H1 (cell line): Measurements from ENCODE around the gene ST6GALNAC3. TPM values are rescaled to one million over a fixed set of nuclear protein-coding genes. Genes with fewer than 3 reads are reported as not detected.

Experiments
- CTCF ChIA-PET: fragments of 300-600 bp; sonication (Branson Sonifier 250); formaldehyde crosslinking; loops from one replicate; lab custom pipeline; 2021; ENCODE audit not compliant: partially characterized antibody; lab: Charles Lee
- POLR2A ChIA-PET: fragments of 300-600 bp; sonication (Branson Sonifier 250); formaldehyde crosslinking; loops from one replicate; lab custom pipeline; 2021; ENCODE audit warnings: inconsistent platforms; ENCODE audit not compliant: partially characterized antibody; lab: Charles Lee
- DNase-seq, 2 experiments: peaks; one replicate each; pipeline versions ENCODE4 v3.0.0 to v3.0.0-alpha.2; 2010 to 2022; ENCODE audit warnings: low spot score in 2 of 2, low read depth in 1 of 2, mixed read lengths in 1 of 2
- FAIRE-seq: peaks from 2 replicates; lab custom pipeline; 2011; peaks lifted over from hg19 to GRCh38; lab: Jason Lieb, UNC
- H2AFZ ChIP-seq: 2 replicates; pipeline ENCODE4 v1.8.1; 2012; ENCODE audit warnings: low read length, inconsistent platforms
- H2AK5ac ChIP-seq: 2 replicates; pipeline ENCODE4 v1.6.1; 2013; ENCODE audit warnings: low read depth, low read length
- H2BK120ac ChIP-seq: replicated peaks from 2 replicates; pipeline ENCODE3; 2013; ENCODE audit warnings: low read depth, low read length, inconsistent platforms
- H2BK12ac ChIP-seq: 2 replicates; pipeline ENCODE4 v1.6.1; 2013; ENCODE audit warnings: low read depth, low read length
- H2BK15ac ChIP-seq: 2 replicates; pipeline ENCODE4 v1.6.1; 2013; ENCODE audit warnings: low read length
- H2BK20ac ChIP-seq: 2 replicates; pipeline ENCODE4 v1.6.1; 2013; ENCODE audit warnings: low read length
- H2BK5ac ChIP-seq: 2 replicates; pipeline ENCODE4 v1.6.1; 2013; ENCODE audit warnings: low read depth, low read length
- H3K14ac ChIP-seq: 2 replicates; pipeline ENCODE4 v1.6.1; 2013; ENCODE audit warnings: inconsistent platforms; ENCODE audit not compliant: insufficient read length
- H3K18ac ChIP-seq: 2 replicates; pipeline ENCODE4 v1.6.1; 2013; ENCODE audit warnings: low read length; ENCODE audit errors: extremely low read depth
- H3K23ac ChIP-seq: 2 replicates; pipeline ENCODE4 v1.6.1; 2013; ENCODE audit warnings: inconsistent platforms; ENCODE audit not compliant: insufficient read length
- H3K23me2 ChIP-seq: 2 replicates; pipeline ENCODE4 v1.6.1; 2013; ENCODE audit warnings: low read depth, low read length
- H3K27ac ChIP-seq: 2 replicates; pipeline ENCODE4 v1.6.1; 2011; ENCODE audit warnings: low read depth, low read length, inconsistent platforms
- H3K27me3 ChIP-seq, 4 experiments: replicated peaks in 1 of 4; 1 replicate in 1 of 4; 2 replicates in 3 of 4; pipeline versions ENCODE4 v1.6.1 to v1.8.1; 2011 to 2013; ENCODE audit warnings: low read length in 3 of 4, mild to moderate bottlenecking in 3 of 4, inconsistent platforms in 2 of 4, mixed read lengths in 2 of 4, moderate library complexity in 1 of 4; ENCODE audit not compliant: control insufficient read depth in 3 of 4, insufficient read depth in 3 of 4; ENCODE audit errors: extremely low read depth in 1 of 4
- H3K36me3 ChIP-seq, 4 experiments: 2 replicates each; pipeline versions ENCODE4 v1.6.1 to v1.8.1; 2011 to 2013; ENCODE audit warnings: mild to moderate bottlenecking in 4 of 4, low read length in 3 of 4, moderate library complexity in 2 of 4, control low read depth in 1 of 4, inconsistent platforms in 1 of 4; ENCODE audit not compliant: insufficient read depth in 4 of 4, control insufficient read depth in 2 of 4
- H3K4ac ChIP-seq: replicated peaks from 2 replicates; pipeline ENCODE3; 2013; ENCODE audit warnings: low read length, low read depth, mixed read lengths, inconsistent platforms; ENCODE audit not compliant: insufficient read length
- H3K4me1 ChIP-seq, 4 experiments: replicated peaks in 1 of 4; 1 replicate in 1 of 4; 2 replicates in 3 of 4; pipeline versions ENCODE4 v1.6.1 to v1.8.1; 2011 to 2013; ENCODE audit warnings: low read length in 3 of 4, inconsistent platforms in 2 of 4, mixed read lengths in 1 of 4; ENCODE audit not compliant: insufficient read depth in 4 of 4, control insufficient read depth in 3 of 4
- H3K4me2 ChIP-seq, 2 experiments: 2 replicates each; pipeline versions ENCODE4 v1.6.1 to v1.8.1; 2011 to 2013; ENCODE audit warnings: low read depth in 2 of 2, low read length in 2 of 2, control low read depth in 1 of 2, inconsistent platforms in 1 of 2, mild to moderate bottlenecking in 1 of 2; ENCODE audit not compliant: insufficient read depth in 1 of 2
- H3K4me3 ChIP-seq, 4 experiments: fragments of 200-600, 300-600 bp in 1 of 4; sonication (generic), shearing (Covaris generic), sonication (Bioruptor Twin) in 1 of 4; 2 replicates each; pipeline versions ENCODE4 v1.5.1 to v1.8.1; 2011 to 2016; ENCODE audit warnings: low read length in 4 of 4, low read depth in 3 of 4, control low read depth in 2 of 4, inconsistent platforms in 2 of 4, mild to moderate bottlenecking in 2 of 4, mixed read lengths in 1 of 4, moderate library complexity in 1 of 4; ENCODE audit not compliant: insufficient read depth in 2 of 4; ENCODE audit errors: extremely low read depth in 1 of 4
- H3K56ac ChIP-seq: replicated peaks from 2 replicates; pipeline ENCODE3; 2013; ENCODE audit warnings: low read depth, mild to moderate bottlenecking, mixed read lengths, low read length, inconsistent platforms; ENCODE audit not compliant: insufficient read length
- H3K79me1 ChIP-seq: 2 replicates; pipeline ENCODE4 v1.6.1; 2013; ENCODE audit warnings: low read depth, low read length, control low read depth
- H3K79me2 ChIP-seq, 2 experiments: 2 replicates each; pipeline versions ENCODE4 v1.6.1 to v1.8.1; 2012 to 2013; ENCODE audit warnings: low read length in 2 of 2, mild to moderate bottlenecking in 2 of 2, inconsistent platforms in 1 of 2; ENCODE audit not compliant: insufficient read depth in 2 of 2, control insufficient read depth in 1 of 2
- H3K9ac ChIP-seq, 4 experiments: replicated peaks in 1 of 4; 1 replicate in 1 of 4; 2 replicates in 3 of 4; pipeline versions ENCODE4 v1.6.1 to v1.8.1; 2011 to 2013; ENCODE audit warnings: low read depth in 3 of 4, low read length in 3 of 4, control low read depth in 2 of 4, mild to moderate bottlenecking in 2 of 4, moderate library complexity in 2 of 4, inconsistent platforms in 1 of 4; ENCODE audit errors: extremely low read depth in 1 of 4
- H3K9me3 ChIP-seq, 2 experiments: 2 replicates each; pipeline versions ENCODE4 v1.6.1 to v1.8.1; 2012 to 2013; ENCODE audit warnings: mild to moderate bottlenecking in 2 of 2, moderate library complexity in 2 of 2, control low read depth in 1 of 2, inconsistent platforms in 1 of 2, low read depth in 1 of 2, low read length in 1 of 2, mixed read lengths in 1 of 2; ENCODE audit not compliant: insufficient read depth in 2 of 2
- H4K20me1 ChIP-seq, 2 experiments: replicated peaks in 1 of 2; 2 replicates each; pipeline versions ENCODE3 to v1.8.1; 2011 to 2013; ENCODE audit warnings: inconsistent platforms in 2 of 2, low read length in 2 of 2, mild to moderate bottlenecking in 1 of 2; ENCODE audit not compliant: insufficient read depth in 2 of 2, control insufficient read depth in 1 of 2
- H4K5ac ChIP-seq: 2 replicates; pipeline ENCODE4 v1.6.1; 2013; ENCODE audit warnings: low read length, low read depth, mixed read lengths, inconsistent platforms; ENCODE audit not compliant: insufficient read length
- H4K8ac ChIP-seq: 2 replicates; pipeline ENCODE4 v1.8.0; 2013; ENCODE audit warnings: mild to moderate bottlenecking, moderate library complexity, low read length, inconsistent platforms; ENCODE audit not compliant: insufficient read depth; ENCODE audit errors: extremely low read depth
- H4K91ac ChIP-seq: replicated peaks from 2 replicates; pipeline ENCODE3; 2013; ENCODE audit warnings: low read length, mixed read lengths, inconsistent platforms; ENCODE audit not compliant: insufficient read length
- CEBPB ChIP-seq: IDR thresholded peaks from 2 replicates; pipeline ENCODE4 v1.6.1; 2012; ENCODE audit warnings: low read depth, low read length
- WGBS, 2 experiments: shearing (Covaris generic) in 1 of 2; methylation state at CpG; one replicate each; pipeline versions ENCODE4 v1.1.6 to v1.1.7; 2013 to 2015; ENCODE audit warnings: low lambda C conversion rate in 2 of 2, mixed read lengths in 2 of 2, inconsistent platforms in 1 of 2, low coverage in 1 of 2, missing lambda C conversion rate in 1 of 2; ENCODE audit not compliant: insufficient replicate concordance in 2 of 2, insufficient coverage in 1 of 2, insufficient read length in 1 of 2; ENCODE audit errors: extremely low coverage in 1 of 2, missing lambda C conversion rate in 1 of 2; 5-methylcytosine and 5-hydroxymethylcytosine counted together
- polyA plus RNA-seq, 7 experiments: library from polyadenylated mRNA; depleted of rRNA in 3 of 7; stranded (reverse) in 5 of 7; unstranded in 2 of 7; fragments of >200 nt in 5 of 7; fragments of 200-250 nt in 2 of 7; gene quantifications; 1 replicate in 5 of 7; 2 replicates in 1 of 7; 4 replicates in 1 of 7; pipeline versions ENCODE4 v1.2.1 to v1.2.3, GENCODE V29; 2011 to 2013; ENCODE audit warnings: missing spikeins in 2 of 7, mixed read lengths in 2 of 7
- total RNA-seq: library from RNA; stranded (reverse); fragmentation: NEBNext Ultra II Directional; extraction: Animal tissue kit (Norgen Biotek cat#: 25700); gene quantifications from 2 replicates; pipeline ENCODE4 v1.2.1, GENCODE V29; 2021
- TF ChIP-seq, protein P1 (sequence below), 3 experiments: IDR thresholded peaks; 1 replicate in 2 of 3; 2 replicates in 1 of 3; pipeline versions ENCODE4 v1.5.1 to v1.6.1; 2011; ENCODE audit warnings: low read length in 3 of 3, mild to moderate bottlenecking in 3 of 3, inconsistent platforms in 2 of 3, low read depth in 1 of 3, moderate library complexity in 1 of 3; ENCODE audit not compliant: insufficient read depth in 1 of 3; ENCODE audit errors: control extremely low read depth in 1 of 3

ST6GALNAC3 gene
- total and polyA plus RNA-seq, 2 of the 8 experiments (the other 6 are each of a cell fraction or from before 2014, with no cell fraction given): 4.9 to 19.0 TPM

DNA sequence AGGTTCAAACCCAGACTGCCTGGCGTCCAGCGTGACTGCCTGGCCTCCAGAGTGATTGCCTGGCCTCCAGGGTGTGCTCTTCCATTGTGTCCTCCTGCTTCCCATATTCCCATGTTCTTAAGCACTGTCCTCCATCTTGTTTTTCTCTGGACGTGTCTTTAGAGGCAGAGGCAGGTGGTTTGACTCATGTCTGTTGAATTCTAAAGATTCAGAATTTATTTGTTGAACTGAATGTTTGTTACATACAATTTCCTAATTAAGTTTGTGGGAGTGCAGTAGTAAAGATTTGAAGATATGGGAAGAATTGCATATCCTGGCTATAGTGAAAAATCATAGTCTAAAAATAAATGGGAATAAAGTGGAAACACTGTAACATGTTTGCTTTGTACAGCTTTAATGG lies 18.3 kb downstream of the ST6GALNAC3 start:
- Histone ChIP-seq H3K27me3 (no peaks in the 10 kb centered on the region), H4K8ac (no peak overlapping the region), H2BK15ac (no peak overlapping the region), H3K9ac (no peak overlapping the region), H3K36me3 (no peaks in the 10 kb centered on the region), H2AFZ (no peak overlapping the region), H3K79me2 (peaks cover 0 to 51% of the 10 kb centered on the region in 2 experiments; a peak in 2 of 4 replicates), H3K4ac (no peak overlapping the region), H3K79me1 (0 out of 2 replicates have a peak, but pooled peaks cover 2% of the 10 kb centered on the region), H4K5ac (no peak overlapping the region), H3K4me2 (no peak overlapping the region), H3K56ac (no peak overlapping the region), H3K4me3 (no peak overlapping the region), H2BK120ac (no peak overlapping the region), H3K23me2 (no peaks in the 10 kb centered on the region), H2BK12ac (no peak overlapping the region), H3K14ac (no peak overlapping the region), H3K23ac (no peak overlapping the region), H2BK5ac (no peak overlapping the region), H3K18ac (no peak overlapping the region), H2AK5ac (no peak overlapping the region), H2BK20ac (no peak overlapping the region), H3K4me1 (peaks cover 0 to 12% (median 3%) of the 10 kb centered on the region in 4 experiments; a peak in 4 of 7 replicates), H4K20me1 (peaks cover 2 to 4% of the 10 kb centered on the region in 2 experiments), H3K9me3 (no peaks in the 10 kb centered on the region), H3K27ac (no peak overlapping the region), H4K91ac (no peak overlapping the region)
- POLR2A ChIA-PET: interaction anchor here (1.1 kb wide), 1 partner anchor 50 kb away, joined by 3 read pairs; no protein-coding TSS in a partner anchor
- TF ChIP-seq CEBPB: no peak
- TF ChIP-seq, protein P1, sequence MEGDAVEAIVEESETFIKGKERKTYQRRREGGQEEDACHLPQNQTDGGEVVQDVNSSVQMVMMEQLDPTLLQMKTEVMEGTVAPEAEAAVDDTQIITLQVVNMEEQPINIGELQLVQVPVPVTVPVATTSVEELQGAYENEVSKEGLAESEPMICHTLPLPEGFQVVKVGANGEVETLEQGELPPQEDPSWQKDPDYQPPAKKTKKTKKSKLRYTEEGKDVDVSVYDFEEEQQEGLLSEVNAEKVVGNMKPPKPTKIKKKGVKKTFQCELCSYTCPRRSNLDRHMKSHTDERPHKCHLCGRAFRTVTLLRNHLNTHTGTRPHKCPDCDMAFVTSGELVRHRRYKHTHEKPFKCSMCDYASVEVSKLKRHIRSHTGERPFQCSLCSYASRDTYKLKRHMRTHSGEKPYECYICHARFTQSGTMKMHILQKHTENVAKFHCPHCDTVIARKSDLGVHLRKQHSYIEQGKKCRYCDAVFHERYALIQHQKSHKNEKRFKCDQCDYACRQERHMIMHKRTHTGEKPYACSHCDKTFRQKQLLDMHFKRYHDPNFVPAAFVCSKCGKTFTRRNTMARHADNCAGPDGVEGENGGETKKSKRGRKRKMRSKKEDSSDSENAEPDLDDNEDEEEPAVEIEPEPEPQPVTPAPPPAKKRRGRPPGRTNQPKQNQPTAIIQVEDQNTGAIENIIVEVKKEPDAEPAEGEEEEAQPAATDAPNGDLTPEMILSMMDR (IDR thresholded peaks at IDR 0.05; ENCODE audit: control extremely low read depth in 1 of 3, insufficient read depth in 1 of 3, low read depth in 1 of 3, low read length in 3 of 3): peak in 2 of 3 experiments; percentile 7; a peak in 2 of 4 replicates
- WGBS, 2 experiments: 89% methylated on average over 3 of the region's 3 CpGs; no CpG with 5 or more reads in 1 of the 2 experiments
- DNase-seq (no peak), FAIRE-seq (no peak)
- CTCF ChIA-PET: interaction anchor here (1.3 to 1.5 kb wide), 3 partner anchors 11 to 58 kb away, joined by 3 to 4 read pairs (median 3); no protein-coding TSS in a partner anchor
